ENCODE results near the gene MBOAT2. TPM values are rescaled to one million over a fixed set of nuclear protein-coding genes. Genes with fewer than 3 reads are reported as not detected.
"Not testable (repeated sequence)": the region's sequence is repeated elsewhere in the genome, so short reads cannot be mapped to it uniquely, and the experiment has no call there.

The MBOAT2 gene
- polyA plus RNA-seq, 12 donors: 49.8 to 165 (median 85.9) TPM

DNA sequence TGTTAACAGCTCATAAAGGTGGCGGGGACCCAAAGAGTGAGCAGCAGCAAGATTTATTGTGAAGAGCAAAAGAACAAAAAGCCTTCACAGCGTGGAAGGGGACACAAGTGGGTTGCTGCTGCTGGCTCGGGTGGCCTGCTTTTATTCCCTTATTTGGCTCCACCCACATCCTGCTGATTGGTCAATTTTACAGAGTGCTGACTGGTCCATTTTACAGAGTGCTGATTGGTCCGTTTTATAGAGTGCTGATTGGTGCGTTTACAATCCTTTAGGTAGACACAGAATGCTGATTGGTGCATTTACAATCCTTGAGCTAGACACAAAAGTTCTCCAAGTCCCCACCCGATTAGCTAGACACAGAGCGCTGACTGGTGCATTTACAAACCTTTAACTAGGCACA lies 100.7 kb downstream of the MBOAT2 start:
- not testable (repeated sequence) for DNase-seq

DNA sequence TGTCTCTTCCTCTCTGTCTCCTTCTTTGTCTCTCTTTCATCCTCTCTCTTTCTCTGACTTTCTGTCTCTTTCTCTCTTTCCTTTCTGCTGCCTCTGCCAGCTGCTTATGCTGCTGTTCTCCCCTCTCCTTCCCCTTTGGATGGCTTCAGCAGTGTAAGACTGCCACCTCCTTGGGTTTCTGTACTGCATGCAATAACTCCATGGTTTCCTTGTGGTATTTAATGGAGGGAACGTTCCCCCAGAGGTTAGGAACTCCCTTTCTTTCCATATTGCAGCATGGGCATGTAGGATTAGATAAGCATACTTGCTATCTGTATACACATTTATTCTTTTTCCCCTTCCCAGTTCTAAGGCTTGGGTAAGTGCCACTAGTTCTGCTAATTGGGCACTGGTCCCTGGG lies 106.3 kb downstream of the MBOAT2 start:
- DNase-seq: not testable (repeated sequence)

DNA sequence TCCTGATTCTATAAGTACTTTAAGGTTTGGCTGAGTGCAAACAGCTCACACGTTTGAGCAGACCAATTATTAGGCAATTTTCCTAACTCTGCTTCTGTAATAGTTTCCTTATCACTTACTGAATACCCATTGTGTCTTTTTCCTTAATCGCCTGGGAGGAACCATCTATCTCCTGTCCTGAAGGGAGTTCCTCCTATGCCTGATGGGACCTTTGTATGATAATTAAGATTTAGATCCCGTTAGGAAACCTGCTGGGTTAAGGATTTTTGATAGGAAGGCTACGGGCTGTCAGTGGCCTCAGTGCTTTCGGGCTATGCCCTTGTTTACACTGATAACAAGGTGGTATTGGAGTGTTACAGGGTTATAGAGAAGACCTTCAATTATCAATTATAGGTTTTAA lies 106.8 kb downstream of the MBOAT2 start:
- not testable (repeated sequence) for DNase-seq

DNA sequence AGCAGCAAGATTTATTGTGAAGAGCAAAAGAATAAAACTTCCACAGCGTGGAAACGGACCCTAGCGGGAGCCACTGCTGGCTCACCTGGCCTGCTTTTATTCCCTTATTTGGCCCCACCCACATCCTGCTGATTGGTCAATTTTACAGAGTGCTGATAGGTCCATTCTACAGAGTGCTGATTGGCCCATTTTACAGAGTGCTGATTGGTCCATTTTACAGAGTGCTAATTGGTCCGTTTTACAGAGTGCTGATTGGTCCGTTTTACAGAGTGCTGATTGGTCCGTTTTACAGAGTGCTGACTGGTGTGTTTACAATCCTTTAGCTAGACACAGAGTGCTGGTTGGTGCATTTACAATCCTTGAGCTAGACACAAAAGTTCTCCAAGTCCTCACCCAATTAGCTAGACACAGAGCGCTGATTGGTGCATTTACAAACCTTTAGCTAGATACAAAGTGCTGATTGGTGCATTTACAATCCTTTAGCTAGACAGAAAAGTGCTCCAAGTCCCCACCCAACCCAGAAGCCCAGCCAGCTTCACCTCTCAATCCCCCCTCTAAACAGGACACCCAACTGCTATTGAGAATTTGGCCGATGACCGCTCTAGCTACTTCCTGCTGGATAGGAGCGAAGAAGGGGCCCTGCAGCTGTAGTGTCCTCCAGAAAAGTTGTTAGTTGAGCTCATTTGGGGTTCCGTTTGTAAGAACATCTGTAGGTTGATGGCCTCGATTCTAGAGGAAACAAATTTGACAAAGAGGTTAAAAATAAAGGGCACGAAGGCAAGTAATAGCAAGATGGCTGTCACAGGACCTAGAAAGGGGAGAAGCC lies 108.2 kb downstream of the MBOAT2 start:
- not testable (repeated sequence) for DNase-seq

DNA sequence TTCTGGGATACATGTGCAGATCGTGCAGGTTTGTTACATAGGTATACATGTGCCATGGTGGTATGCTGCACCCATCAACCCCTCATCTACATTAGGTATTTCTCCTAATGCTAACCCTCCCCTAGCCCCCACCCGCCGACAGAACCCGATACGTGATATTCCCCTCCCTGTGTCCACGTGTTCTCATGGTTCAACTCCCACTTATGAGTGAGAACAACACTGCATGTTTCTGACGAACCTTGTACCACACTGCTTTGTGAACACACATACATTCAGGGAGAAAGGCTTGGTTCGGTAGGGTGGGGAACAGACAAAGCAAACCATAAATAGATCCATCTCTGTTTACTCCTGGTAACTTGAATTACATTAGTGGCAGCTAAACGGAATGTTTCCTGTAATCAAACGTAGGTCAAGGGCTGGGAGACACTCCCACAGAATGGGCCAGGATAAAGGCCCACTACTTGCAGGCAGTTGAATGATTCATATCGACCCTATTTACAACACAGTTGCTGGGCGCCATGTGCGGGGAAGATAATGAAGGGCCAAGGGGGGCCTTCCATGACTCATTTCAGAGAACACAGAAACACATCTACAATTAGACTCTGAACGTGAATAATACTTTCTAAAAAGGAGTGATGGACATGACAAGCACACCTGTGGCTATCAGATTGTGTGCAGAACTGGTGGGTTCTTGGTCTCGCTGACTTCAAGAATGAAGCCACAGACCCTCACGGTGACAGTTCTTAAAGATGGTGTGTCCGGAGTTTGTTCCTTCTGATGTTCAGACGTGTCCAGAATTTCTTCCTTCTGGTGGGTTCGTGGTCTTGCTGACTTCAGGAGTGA lies 109.3 kb downstream of the MBOAT2 start:
- DNase-seq: no peak

DNA sequence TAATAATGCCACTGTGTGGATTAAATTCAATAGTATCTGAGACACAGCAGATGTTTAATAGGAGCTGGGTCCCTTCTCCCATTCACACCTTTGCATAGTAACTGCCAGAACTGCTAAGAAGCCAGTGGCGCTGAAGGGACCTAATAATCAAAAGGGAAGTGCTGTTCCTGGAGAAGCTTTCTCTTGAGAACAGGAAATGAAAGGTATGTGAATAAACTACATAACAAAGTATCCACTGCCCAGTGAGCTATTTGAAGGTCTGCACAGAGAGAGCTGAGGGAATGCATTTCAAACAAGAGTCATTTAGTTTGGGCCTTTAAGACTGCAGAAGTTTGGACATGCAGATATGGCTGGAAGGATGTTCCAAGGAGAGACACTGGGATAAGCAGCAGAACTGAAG lies 110.0 kb downstream of the MBOAT2 start:
- DNase-seq: no peak

DNA sequence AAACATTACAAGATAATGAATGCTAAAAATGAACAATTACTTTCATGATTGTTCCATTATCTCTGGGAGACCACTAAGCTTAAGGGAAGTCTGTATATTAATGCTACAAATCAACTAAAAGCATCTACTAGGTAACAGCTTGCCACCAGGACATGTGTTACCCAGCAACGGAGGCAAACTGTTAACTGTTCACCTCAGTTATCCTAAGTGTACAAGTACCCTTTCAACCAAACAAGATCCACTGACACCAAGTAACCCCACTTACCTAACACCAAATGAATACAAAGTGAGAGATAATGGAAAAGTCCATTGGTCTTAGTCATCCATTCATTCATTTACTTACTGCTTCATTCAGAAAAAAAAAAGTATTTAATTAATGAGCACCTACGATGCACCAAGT lies 111.4 kb downstream of the MBOAT2 start:
- no peak for DNase-seq

DNA sequence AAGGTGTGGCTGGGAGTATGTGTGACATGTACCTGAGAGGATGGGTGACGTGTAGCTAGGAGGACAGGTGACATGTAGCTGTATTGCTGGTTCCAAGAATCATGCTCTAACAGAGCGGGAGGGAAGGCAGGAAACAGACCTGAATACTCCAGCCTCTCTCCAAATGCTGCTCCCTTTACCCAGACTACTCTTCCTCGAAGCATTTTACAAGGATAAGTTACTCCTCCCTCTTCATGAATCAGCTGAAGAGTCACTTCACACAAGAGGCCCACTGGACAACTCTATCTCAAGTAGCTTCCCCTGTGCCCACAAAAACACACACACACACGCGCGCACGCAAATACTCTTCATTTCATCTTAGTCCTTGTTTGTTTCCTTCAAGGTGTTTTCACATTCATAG lies 113.5 kb downstream of the MBOAT2 start:
- no peak for DNase-seq

DNA sequence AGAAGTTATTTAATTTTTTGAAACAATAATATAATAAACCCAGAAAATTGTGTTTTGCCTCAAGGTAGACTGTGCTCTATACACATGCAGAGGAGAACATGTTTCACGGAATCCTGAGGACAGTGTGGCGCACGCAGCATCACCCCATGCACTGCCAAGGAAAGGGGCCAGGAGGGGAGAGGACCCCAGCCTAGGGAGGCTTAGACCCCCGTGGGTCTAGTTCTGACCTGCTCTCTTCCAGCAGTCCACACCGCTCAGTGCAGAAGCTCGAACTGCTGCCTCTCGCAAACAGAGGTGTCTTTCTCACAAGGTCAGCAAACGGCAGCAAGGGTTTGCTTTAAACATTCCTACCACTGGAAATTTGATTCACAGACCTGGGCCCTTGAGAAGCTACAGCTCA lies 114.5 kb downstream of the MBOAT2 start:
- DNase-seq: no peak

DNA sequence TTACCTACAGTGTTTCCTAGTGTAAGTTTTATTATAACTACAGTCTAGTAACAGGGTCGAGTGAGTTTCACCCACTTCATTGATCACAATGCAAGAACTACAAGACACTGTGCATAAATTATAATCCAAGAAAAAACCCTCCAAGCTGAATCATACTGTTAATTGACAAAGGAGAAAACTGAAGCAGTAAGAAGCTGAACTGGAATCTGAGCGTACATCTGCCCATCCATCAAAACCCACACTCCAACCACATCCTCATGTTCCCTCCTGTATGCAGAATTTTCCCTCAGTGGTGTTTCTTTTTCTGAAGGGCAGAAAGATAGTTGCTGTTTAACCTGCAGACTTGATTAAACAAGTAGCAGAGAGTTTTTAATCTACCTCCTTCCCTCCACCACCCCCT lies 116.6 kb downstream of the MBOAT2 start:
- no peak for DNase-seq

DNA sequence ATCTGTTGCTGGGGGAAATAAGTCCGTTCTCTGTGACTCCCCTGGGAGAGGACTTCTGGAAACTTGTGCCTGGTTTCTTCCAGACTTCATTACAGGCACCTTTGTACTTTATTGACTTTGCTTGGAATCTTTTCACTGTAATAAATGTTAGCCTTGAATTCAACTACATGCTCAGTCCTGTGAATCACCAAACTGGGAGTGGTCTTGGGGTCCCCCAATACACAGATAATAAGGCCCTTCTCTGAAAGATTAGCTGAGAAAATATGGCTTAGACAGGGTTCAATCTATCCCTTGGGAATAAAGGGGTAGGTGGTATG lies 117.3 kb downstream of the MBOAT2 start:
- no peak for DNase-seq

DNA sequence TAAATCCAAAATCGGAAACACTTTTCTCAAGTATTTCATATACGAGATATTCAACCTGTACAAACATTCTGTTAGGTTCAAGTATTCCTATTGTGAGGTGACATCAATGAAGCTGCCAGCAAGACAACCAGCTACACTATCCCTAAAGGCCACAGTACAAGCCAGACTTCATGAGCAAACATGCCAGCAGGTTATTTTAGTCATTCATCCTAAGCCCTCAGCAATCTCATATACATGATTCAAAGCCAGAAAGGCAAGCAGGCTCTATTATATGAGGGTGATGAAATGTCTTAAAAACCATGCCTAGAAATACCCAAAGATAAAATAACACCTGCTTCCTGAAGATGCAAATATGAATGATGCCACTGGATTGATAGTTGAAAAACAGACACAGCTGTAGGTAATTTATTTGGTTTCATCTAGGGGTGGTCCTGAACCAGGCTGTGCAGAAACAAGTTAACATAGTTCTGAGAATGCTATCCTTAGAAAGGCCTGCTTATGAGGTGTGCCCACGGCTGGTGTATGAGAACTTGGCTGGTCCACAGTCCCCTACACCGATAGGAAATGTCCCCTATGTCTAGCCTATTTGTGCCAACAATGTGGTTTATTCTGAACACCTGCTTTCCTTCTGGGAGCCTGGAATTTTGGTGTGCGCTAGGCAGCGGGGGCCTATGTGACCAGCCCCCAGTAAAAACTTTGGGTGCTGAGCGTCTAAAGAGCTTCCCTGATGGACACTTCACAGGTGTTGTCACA lies 117.9 kb downstream of the MBOAT2 start:
- DNase-seq: no peak

DNA sequence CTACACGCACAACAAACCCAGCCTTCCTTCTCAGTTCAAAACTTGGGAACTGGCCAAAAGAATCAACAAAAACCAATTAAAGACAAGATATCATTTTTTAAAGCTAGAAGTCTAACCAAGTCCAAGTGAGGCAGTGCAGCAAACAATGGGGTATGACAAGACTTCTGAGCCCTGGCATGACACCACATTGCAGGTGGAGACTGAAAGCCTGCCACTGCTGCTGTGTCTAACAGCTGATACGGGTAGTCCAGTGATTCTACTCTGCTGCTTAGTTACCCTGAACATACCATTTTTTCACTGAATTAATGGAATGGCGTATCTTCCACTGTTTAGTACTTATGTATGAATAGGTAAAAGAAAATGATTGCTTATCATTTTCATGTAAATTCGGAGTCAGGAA lies 118.7 kb downstream of the MBOAT2 start:
- no peak for DNase-seq

DNA sequence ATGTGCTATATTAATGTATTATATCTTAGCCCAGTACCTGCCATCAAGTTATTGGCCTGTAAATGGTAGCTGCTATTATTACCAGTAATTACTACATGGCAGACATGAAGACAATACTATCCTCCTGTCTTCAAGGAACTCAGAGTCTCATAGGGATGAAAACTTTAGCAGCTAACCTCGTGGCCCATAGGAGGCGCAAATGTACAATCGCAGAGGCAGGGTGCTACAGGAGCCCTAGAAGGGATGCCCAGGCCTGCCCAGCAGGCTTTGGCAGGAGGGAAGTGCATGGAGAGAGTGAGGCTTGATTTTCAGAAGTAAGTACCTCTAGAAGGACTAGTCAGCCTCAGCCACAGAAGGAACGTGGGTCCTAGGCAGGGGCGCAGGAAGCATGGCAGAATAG lies 121.4 kb downstream of the MBOAT2 start:
- DNase-seq: no peak

DNA sequence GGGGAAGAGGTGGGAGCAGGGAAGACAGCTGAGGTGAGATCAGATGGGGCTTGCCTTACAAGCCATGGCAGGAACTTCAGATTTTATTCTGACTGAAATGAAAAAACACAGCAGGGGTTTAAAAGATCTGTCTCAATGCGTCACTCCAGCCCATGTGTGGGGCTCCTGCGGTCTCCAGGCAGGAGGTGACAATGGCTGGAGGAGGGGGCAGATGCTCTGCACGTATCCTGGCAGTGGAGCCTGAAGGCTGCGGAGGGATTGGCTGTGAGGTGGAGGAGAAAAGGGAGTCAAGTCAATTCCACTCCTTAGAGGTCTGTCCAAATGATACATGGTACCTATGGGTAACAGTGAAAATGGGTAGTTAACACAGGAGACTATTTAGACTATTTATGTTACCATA lies 125.6 kb downstream of the MBOAT2 start:
- DNase-seq: no peak

DNA sequence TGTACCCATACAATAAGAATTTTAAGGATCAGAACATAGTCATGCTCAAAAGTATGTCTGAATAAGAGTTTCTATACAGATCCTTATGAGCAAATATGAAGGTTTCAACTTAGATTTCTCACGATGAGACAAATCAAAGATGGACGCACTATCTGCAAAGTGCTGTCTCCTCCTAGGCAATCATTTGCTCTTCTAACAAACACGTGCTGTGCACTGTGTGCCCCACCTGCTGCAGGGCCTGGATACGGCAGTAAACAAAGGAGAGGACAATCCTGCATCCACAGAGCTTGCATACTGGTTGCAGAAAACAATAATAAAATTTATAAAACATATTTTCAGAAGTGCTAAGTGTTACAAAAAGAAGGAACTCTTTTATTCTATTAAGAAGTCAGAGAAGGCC lies 126.2 kb downstream of the MBOAT2 start:
- no peak for DNase-seq

DNA sequence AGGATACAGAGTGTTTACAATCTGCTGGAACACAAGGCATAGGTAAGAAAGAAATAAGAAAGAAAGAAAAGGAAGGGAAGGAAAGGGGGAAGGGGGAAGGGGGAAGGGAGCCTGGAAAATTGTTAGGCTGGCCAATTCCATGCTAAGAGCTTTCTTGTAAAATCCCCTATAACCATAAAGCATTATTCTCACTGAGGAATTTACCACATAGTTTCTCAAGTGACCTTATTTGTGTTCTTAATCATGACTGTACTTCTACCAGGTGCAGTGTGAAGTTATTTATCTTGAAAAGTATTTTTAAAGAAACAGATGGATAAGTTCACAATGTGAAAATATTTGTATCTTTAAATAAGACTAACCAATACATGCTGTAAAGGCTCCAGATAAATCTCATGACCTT lies 126.9 kb downstream of the MBOAT2 start:
- no peak for DNase-seq

DNA sequence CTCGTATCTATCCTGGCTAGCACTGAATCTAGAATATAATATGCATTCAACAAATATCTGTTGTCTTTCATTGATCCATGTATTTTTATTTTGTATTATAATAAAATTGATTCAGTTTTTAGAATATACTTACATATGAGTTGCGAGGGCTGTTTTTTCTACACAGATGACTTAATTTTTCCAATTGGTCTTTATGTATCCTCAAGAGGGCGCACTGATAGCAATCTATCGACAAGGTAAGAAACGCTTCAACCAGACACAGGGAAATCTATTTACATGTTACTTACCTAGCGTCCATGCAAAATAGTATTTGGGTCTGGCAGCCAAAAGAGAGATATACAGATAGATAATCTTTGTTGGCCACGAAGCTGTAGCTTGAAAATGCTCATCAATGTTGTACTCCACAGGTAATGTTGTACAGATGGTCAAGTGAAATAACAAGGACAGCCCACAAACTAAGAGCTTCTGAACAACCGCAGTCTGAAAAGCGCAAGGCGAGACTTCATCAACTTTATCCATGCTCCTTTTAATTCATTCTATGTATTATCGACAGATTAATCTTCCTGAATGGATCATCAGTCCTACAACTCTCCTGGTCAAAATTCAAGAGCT lies 130.6 kb downstream of the MBOAT2 start:
- peak; percentile 36 for DNase-seq

DNA sequence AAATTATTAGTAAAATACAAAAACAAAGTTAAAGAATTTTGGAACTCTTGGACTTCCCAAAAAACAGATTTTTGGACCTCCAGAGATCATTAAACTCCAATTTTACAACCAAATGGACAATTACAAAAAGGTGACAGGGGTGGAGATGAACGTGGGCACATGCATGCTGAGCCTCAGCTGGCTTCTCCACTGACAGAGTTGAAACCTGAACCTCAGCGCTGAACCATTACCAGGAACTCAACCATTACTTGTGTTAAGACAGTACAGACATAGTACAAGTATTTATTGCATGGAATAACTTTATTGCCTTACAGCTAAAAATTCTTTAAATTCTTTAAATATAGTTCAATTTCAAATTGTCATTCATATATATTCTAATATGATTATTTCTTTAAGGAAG lies 133.0 kb downstream of the MBOAT2 start:
- no peak for DNase-seq

DNA sequence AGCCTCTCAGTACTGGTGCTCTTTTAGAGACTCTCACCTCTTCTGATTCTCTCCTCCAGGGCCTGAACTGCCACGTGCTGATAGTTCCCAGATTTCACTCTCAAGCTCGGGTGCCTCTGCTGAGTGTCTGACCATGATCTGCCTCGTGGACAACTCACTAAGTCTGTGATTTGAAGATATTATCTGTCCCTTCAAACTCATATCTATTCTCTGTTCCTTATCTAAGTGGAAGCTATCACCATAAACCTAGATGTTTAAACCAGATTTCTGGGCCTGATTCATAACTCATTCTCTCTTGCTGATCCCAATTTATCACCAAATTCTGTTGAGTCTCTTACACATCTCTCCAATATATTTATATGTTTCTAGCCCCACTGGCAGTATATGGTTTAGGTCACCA lies 136.1 kb downstream of the MBOAT2 start:
- no peak for DNase-seq

DNA sequence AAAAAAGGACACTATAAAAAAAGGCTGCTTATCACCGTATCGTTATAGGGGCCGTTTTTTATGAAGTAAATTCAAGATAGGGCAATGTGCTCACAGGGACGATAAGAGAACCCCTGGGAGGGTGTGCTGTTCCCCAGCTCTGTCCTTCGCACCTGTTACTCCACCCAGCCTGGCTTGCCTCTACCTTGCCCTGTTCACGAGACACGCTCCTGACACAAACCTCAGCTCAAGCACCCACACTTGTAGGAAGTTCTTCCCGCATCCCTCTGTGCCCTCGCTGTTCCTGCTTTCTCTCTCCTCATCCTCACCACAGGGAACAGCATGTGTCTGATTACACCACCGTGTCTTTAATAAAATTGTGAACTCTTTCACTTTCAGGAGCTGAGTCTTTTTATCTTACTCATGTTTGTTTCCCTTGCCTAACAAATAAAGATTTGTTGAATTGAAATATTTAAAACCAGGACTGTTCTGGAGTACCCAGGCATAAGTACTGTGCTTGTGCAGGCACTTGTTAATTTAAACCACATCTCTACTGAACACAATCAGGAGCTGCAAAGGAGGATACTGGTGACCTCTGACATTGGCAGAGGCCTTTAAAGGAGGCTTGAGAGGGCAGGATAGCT lies 140.0 kb downstream of the MBOAT2 start:
- DNase-seq: no peak

DNA sequence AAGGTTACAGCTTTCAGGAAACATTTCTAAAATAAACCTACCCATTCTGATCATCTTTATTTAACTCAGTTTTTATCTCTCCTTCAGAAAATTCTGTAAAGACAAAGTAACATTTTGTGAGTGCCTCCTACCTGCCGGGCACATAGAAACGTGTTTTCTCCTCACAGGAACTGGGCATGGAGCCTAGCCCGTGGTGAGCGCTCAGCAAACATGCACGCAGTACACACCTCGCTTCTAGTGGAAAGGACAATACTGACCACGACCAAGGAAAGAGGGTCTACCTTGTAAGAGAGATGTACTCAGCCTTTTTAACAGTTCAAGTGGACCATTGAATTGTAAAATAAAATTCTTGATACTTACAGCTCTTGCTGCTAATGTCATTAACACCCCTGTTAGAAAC lies 141.3 kb downstream of the MBOAT2 start:
- DNase-seq: no peak

All from muscle of arm (tissue), 12 donors.